CMK (cell line): Measurements from ENCODE around the gene DDI2.
"Not testable (repeated sequence)": the region's sequence is repeated elsewhere in the genome, so short reads cannot be mapped to it uniquely, and the experiment has no call there.

Source experiments
- DNase-seq: peaks from one replicate; pipeline ENCODE4 v3.0.0-alpha.2; 2010; ENCODE audit warnings: low read depth

Gene DDI2

DNA sequence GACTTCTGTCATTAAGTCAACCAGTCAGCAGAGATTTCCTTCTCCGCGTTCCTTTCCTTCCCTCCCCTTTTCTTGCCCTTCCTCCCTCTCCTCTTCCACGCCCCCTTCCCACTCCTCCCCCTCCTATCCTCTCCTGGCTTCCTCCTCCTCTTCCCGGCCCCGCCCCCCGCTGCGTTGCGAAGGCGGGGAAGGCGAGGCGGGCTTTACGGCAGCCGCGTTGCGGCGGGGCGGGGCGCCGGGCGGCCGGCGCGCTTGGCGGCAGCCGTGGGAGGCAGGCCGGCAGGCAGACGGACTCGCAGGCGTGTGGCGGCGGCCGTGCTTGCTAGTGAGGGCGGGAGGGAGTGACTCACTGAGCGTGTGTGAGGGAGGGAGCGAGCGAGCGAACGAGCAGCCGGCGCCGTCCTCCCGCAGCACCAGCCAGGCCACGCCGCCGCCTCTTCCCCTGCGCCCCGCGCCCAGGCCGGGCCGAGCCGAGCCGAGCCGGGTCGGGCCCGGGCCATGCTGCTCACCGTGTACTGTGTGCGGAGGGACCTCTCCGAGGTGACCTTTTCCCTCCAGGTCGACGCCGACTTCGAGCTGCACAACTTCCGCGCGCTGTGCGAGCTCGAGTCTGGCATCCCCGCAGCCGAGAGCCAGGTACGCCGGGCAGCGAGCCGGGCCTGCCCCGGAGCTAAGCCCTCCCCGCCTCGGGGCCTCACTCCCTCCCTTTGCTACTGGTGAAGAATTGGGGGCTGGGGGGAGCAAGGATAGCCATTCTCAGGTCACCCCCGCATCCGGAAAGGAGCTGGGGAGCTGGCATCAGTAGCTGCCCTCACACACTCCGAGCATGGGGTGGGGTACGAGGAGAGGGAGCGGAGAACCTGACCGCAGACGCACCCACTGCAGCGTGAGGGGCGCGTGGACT lies at the start of gene DDI2:
Gene DDI2 (plus strand): TSS at position 286 of the 904 bp plus-strand sequence. CDS start 213 bp downstream, at position 499.
- peak; percentile 95 for DNase-seq

DNA sequence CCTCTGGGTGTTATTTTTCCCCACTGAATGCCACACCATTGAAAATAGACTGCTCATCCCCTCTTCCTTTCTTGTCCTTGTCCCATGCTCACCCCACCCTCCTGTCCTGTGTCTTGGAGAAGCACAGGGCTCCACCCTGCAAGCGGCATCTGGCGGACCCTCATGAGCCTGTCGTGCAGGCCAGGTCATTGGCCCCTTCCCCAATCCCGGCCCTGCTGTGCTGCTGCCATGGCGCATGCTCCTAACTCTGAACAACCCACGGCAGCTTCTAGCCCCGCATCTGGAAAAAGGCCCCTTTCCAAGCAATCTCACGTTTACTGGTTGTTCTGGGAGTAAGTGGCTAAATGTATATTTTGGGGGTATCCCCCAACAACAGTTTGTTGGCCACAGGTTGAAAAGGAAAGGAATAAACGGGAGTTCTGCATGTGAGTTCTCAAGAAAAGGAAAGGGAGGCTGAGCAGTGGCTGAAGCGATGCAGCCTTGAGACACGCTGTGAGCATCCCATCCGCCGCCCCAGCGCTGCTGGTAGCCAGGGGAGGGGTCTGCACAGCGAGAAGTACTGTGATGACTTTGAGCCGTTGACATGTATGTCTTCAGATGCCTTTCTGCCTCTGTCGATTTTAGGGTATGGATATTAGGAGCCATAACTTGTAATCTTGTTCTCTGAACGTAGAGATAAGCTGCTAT lies 48.7 kb upstream of the DDI2 start:
- no peak for DNase-seq

DNA sequence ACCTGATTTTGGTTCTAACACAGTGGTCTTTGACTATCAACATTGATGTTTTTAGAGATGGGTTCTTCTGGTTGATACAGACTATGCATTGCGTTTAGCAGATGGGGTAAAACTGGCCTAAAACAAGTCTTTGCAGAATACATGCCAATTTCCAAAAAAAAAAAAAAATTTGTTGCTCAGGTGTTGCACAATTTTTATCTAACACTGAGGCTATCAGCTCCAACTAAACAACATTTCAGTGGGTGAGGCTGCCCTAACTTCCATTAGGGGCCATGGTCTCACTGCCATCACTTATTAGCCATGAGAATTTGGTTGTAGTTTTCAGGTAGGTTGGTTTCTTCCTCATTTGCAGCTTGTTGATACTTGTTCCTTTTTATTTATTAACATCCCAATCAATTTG lies 46.4 kb upstream of the DDI2 start:
- no peak for DNase-seq

DNA sequence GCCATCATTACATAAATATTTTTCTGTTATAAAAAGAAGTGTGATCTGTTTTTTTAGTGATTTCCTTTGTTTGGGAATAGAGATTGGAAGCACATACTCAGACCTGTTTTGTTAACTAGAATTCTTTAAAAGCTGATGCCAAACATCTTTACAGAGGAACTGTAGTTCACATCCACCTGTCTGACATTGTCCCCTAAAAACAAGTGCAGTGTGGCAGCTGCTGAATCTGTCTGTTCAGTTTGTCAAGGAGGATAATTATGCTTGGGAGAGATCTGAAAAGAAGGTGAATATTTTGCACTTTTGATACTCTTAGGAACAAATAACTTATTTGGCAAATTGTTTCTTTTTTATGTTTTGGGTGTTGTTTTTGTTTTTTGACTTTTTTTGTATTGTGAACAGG lies 46.0 kb upstream of the DDI2 start:
- no peak for DNase-seq

DNA sequence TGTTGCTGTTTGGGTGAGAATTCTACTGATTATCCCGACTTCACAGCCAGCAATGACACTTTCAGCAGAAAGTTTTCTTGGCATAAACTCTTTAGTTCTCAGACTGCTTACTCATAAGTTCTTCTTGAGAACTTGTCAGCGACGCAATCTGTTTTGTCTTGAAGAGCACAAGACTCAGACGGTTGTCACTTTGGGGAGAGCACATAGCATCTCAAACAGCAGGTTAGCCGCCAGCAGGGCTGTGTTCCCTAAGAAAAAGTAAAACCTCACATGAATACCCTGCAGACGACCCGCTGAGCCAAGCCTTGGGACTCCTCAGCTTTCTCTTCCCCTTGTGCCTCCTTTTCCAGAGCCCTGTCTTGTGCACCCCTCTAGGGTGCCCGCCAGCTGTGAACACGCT lies 43.8 kb upstream of the DDI2 start:
- DNase-seq: no peak

DNA sequence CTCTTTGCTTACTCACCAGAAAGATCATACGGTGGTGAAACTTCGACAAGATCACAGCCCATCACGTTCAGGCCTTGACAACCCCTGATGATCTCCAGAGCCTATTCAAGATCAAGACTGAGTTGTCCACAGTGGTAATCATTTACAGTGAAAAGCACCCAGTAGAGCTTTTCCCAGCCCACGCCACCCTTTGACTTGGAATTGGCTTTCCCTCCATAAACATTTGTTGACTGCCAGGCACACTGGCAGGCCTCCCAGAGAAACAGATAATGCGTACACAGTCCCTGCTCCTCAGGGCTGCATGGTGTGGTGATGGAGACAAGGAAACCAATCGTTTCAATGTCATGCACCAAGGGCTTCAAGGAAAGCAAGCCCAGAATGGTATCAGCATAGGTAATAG lies 42.5 kb upstream of the DDI2 start:
- DNase-seq: no peak

DNA sequence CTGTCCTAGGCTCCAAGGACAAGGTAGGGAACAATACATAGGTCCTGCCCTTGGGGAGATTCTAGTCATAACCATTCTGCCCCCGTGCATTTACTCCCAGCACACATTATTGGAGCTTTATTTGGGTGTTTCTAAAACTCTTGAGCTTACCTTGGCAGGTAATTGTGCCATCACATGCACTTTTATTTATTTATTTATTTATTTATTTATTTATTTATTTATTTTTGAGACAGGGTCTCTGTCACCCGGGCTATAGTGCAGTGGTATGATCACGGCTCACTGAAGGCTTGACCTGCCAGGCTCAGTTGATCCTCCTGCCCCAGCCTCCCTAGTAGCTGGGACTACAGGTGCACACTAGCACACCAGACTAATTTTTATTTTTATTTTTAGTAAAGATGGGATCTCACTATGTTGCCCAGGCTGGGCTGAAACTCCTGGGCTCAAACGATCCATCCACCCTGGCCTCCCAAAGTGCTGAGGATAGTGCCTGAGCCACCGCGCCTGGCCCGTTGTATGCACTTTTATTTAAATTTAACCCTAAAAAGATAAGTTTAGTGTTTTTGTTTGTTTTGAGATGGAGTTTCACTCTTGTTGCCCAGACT lies 41.6 kb upstream of the DDI2 start:
- DNase-seq: no peak

DNA sequence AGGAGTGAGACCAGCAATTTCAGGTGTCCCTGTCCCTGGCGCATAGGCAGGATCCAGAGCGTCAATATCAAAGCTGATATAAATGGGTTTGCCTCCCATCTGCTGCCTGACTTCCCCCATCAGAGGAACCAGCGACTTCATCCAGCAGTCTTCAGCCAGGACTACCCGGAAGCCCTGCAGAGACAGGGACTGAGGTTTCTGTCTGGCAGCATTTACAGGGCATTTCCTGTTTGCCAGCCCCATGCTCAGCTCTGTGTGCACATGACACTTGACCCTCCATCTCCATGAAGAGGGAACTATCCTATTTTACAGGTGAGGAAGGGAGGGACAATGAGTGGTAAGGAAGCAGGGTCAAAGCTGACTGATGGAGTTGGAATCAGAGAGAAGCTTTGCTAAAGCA lies 39.6 kb upstream of the DDI2 start:
- no peak for DNase-seq

DNA sequence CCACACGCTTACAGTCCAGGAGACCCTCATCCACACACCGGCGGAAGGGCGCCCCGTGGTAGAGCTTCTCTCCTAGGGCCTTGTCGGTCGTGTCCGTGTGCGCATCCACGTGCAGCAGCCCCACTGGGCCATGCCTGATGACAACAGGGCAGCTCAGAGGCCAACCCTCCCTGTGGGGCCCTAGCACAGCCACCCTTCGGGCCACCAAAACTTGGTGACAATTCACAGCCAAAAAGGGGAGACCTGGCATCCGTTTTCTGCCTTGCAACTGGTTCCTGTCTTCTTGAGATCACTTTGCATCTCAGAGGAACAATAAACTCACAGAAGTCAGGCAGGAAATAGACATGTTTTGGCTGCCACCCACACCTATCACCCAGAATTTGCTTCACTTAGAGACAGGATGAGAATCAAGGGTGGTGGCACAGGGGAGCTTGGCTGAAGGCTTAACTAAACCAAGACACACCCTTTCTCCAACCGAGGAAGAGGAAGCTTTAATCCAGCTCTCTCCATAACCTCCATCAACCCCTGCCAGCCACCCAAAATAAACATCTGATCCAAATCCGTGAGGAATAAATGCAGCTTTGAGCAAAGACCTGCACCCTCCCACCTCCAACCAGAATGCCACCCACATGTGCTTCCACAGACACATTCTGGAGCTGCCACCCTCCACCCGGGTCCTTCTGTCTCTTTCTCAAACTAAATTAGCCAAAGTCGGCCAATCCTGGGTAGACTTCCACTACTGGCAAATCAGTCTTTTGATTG lies 38.2 kb upstream of the DDI2 start:
- no peak for DNase-seq

DNA sequence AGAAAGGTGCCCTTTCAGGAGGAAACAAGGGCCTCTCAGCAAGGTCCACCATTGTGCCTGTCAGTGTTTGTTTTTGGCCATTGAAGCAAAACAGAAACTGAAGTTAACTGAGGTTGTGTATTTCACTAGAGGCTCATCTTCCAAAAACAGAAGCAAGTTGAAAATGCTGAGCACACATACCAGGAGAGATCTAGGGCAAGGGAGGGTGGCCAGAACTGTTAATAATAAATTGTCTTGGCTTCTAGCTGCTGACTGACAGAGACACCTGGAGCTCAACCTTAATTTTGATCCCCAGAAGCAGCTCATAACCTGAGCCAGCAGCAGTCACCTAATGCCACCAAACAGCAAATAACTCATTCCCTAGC lies 37.6 kb upstream of the DDI2 start:
- DNase-seq: no peak

DNA sequence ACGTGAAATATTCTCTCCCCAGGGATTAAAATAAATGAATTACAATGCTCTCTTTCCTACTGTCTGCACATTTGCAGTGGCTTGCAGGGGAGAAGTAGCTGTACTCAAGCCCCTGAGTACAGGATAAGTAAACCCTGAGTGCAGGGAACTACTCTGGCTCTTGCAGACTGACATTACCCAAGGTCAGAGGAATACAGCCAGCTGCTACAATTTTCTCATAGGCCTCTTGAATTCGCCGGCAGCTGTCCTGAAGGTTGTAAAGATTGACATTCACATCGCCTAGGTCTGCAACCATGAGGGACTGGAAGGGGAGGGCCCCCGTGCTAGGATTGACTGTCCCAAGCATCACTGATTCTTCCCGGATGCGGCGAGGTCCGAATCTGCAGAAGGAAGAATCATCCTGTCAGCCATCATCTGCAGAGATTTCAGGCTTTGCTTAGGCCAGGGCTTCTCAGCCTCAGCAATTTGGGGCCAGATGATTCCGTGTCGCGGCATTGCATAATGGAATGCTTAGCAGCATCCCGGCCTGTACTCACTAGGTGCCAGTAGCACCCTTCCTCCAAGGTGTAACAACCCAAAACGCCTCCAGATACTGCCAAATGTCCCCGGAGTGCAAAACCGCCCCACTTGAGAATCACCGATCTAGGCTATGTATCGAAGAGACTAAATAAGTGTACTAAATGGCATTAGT lies 34.1 kb upstream of the DDI2 start:
- DNase-seq: no peak

DNA sequence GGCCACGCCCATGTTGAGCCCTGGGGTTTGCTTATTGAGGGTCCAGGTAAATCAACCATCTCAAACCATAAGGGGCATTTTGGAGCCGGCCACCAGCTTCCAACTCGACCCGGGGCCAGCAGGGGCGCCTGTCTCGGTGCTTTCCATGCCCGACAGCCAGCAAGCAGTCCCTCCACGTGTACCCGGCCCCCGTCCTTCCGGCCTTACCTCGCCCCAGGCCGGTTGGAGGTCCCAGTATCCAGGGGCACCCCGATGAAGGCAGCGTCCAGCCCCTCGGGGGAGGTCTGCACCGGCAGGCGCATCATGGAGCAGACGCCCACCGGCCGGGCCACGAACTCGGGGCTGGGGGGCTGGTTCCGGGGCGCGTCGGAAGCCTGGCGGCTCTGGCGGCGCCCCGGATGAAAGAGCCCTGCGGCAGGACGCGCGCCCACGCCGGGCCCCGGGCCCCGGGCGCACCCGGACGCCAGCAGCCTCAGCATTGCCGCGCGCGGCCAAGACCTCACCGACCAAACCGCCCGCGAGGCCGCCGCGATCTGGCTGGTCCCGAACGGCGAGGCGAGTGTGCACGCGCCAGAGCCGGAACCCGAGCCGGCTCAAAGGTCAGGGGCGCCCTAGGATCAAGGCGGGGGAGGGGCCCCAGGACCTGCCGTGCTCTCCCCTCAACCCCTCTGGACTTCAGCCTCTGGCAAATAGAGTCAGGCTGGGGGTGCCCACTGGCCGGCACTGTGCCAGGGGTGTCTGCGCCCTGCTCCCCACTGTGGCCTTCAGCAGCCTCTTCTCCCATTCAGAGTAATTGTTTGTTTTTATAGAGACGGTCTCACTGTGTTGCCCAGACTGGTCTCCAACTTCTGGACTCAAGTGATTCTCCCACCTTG lies 32.5 kb upstream of the DDI2 start, which contains the start of gene AGMAT:
Gene AGMAT (minus strand): TSS at position 563 of the 875 bp plus-strand sequence. CDS start 84 bp downstream, at position 479.
- DNase-seq: peak; percentile 49

DNA sequence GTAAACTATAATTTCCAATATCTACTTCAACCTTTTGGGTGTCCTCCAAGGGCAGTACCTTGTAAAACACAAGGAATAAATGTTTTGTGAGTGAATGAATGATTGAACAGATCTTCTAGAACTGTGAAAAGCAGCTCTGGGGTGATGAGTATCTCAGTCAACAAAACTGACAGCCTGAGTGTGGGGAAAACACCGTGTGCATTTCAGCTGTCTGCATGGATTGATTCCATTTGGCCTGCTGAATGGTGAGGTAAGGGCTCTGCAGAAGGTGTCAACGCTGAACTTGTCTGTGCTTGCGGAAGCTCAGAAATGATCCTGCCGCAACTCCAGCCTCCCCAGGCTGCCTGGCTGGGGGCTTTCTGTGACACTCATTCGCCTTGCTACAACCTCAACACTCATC lies 25.0 kb upstream of the DDI2 start:
- DNase-seq: no peak

DNA sequence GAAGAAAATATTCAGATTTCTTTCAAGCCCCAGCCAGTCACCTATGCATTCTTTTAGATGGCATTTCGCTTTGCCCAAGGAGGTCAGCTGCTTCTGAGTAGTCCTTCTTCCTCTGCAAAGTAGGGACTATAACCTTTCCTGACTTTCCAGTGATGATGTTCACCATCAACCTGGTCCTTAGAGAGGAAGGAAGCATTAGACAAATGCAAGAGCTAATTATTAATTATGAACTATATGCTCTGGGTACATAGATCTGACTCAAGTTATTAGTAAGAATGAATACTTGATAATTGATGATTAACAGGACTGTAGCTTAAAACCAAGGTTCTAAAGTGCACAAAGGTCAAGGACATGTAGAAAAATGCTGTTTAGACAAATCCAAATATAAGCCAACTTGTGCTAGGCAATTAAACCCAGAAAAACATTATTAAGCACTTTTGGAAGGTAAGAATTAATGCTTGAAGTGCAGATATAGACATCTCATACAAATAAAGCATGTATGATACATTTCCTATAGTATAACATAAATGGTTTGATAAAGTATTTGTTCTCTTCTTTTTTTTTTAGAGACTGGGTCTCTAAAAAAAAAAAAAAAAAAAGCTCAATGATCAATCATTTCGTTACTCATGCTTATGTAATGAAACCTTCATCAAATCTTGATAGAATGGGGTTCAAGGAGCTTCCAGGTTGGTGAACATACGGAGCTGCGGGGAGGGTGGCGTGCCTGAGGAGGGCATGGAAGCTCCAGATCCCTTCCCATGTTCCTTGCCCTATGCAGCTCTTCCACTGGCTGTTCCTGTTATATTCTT lies 21.2 kb upstream of the DDI2 start:
- no peak for DNase-seq

DNA sequence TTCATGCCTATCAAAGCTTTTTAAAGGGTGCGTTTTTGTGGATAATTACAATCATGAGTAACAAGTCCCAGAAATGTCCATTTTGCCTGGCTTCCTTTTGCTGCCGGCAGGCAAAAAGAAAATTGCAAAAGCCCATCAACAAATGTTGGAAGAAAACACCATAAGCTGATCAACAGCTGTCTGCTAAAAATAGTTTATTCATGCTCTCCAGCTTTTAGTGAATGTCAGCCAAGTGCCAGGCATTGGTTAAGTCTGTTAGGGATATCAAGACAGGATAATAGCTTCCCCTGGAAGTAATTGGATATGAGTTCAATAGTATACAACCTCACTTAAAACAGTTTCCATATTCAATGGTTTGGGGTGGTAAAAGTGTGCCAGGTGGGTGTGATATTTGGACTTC lies 18.8 kb upstream of the DDI2 start:
- no peak for DNase-seq

DNA sequence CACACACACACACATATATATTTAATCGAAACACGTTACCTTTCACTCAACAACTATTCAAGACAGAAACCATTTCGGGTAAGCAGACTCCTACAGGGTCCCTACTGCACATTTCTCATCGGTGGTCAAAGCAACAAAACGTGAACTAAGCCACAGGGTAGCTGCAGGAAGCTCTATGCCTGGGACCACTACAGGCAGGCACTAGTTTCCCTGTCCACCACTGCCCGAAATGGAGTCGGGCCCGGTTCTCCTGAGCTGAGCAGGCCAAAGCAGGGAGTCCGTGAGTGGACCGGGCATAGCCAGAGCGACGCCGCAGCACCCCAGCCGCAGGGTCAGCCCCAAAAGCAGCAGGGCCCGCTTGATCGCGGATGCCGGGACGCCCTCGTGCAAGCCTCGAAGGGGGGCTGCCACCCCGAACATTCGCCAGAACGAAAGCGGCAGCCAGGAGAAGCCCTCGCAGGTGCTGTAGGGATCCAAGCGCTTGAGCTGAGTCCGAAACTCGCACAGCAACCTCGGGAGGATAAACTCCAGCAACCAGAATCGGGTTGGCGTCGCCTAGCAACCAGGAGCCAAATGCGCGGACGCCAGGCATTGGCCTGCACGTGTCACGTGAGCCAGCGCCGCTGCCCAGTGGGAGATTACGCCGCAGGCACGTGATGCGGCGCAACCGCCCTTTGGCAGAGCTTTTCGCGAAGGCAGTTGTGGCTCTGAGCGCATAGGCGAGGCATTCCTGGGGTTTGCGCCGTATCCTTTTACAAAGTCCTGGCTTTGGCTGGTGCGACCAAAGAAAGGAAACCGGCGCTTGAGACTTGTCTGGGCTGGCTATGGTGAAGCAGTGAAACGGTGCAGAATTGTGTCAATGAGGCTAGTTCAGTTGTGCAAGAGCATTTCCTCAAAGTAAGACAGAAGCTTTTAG lies 13.9 kb upstream of the DDI2 start:
- peak; percentile 86 for DNase-seq

DNA sequence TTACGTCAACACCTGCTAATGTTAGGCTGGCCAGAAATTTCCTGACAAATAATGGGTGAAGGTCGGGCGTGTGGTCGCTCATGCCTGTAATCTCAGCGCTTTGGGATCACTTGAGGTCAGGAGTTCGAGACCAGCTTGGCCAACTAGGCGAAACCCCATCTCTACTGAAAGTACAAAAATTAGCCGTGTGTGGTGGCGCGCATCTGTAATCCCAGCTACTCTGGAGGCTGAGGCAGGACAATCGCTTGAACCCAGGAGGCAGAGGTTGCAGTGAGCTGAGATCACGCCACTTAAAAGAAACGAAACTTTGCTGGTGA lies 13.3 kb upstream of the DDI2 start:
- not testable (repeated sequence) for DNase-seq

DNA sequence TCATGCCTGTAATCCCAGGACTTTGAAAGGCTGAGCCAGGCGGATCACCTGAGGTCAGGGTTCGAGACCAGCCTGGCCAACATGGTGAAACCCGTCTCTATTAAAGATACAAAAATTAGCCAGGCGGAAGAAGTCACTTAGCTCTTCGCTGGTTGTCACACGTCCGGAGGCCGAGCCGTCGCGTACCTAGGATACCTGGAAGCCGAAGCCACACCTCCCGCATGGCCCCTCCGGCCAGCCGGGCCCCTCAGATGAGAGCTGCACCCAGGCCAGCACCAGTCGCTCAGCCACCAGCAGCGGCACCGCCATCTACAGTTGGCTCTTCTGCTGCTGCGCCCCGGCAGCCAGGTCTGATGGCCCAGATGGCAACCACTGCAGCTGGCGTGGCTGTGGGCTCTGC lies 12.9 kb upstream of the DDI2 start:
- DNase-seq: not testable (repeated sequence)
